GM21515 (cell line): Measurements from ENCODE around the gene LRIG2.
"Not testable (repeated sequence)": the region's sequence is repeated elsewhere in the genome, so short reads cannot be mapped to it uniquely, and the experiment has no call there.

ENCODE experiments used
- ATAC-seq: cut with Tn5 transposase; IDR thresholded peaks from one replicate; pipeline ENCODE4 v1.9.1; 2021; ENCODE audit not compliant: unreplicated experiment

LRIG2 gene

GRCh38 chr1:113072757-113073478 is at the start of gene LRIG2:
TSS of gene LRIG2 (plus strand) at chr1:113073198. CDS start at chr1:113073407, 209 bp downstream.
- ATAC-seq: peak; percentile 97

GRCh38 chr1:113023316-113023715 is 49.7 kb upstream of the LRIG2 start:
- ATAC-seq: not testable (repeated sequence)

GRCh38 chr1:113027007-113027406 is 46.0 kb upstream of the LRIG2 start:
- ATAC-seq: no peak

GRCh38 chr1:113027449-113027848 is 45.5 kb upstream of the LRIG2 start:
- ATAC-seq: no peak

GRCh38 chr1:113029822-113030221 is 43.2 kb upstream of the LRIG2 start:
- no peak for ATAC-seq

GRCh38 chr1:113031171-113031933 is 41.6 kb upstream of the LRIG2 start:
- ATAC-seq: peak; percentile 56

- no peak for ATAC-seq
These were observed 37.9 kb upstream of the LRIG2 start for GRCh38 chr1:113035086-113035485.

GRCh38 chr1:113036639-113037321 is 36.2 kb upstream of the LRIG2 start:
- ATAC-seq: no peak

- no peak for ATAC-seq
These were observed 33.0 kb upstream of the LRIG2 start for GRCh38 chr1:113040041-113040440.

GRCh38 chr1:113040718-113041412 is 32.1 kb upstream of the LRIG2 start:
- no peak for ATAC-seq

- no peak for ATAC-seq
These were observed 31.3 kb upstream of the LRIG2 start for GRCh38 chr1:113041569-113042284.

GRCh38 chr1:113042285-113043143 is 30.5 kb upstream of the LRIG2 start:
- peak; percentile 62 for ATAC-seq

GRCh38 chr1:113043144-113043488 is 29.9 kb upstream of the LRIG2 start:
- ATAC-seq: not testable (repeated sequence)

GRCh38 chr1:113046569-113046968 is 26.4 kb upstream of the LRIG2 start:
- ATAC-seq: no peak

- ATAC-seq: no peak
These were observed 24.9 kb upstream of the LRIG2 start for GRCh38 chr1:113048064-113048463.

GRCh38 chr1:113053344-113054126 is 19.5 kb upstream of the LRIG2 start:
- ATAC-seq: no peak

- ATAC-seq: no peak
These were observed 17.4 kb upstream of the LRIG2 start for GRCh38 chr1:113055570-113055969.

GRCh38 chr1:113057006-113057405 is 16.0 kb upstream of the LRIG2 start:
- no peak for ATAC-seq
